Stomach (tissue), 4 donors: Measurements from ENCODE around the gene SHOC2.

Experiments used
- CTCF ChIP-seq, 7 experiments: fragments of 450-650 bp in 4 of 7; fragments of 200-600 bp in 3 of 7; sonication (generic) in 3 of 7; IDR thresholded peaks; one replicate each; pipeline ENCODE4 v1.5.1; 2016 to 2019; ENCODE audit warnings: antibody characterized with exemption in 7 of 7, control low read depth in 2 of 7, mild to moderate bottlenecking in 1 of 7
- EP300 ChIP-seq: sonication (generic); formaldehyde crosslinking; IDR thresholded peaks from one replicate; pipeline ENCODE4 v1.6.1; 2017; ENCODE audit warnings: antibody characterized with exemption

- no peak for TF ChIP-seq CTCF (IDR thresholded peaks at IDR 0.05)
- TF ChIP-seq EP300 = no peak
Observed at GRCh38 chr10:110912374-110912773, 7.0 kb upstream of the SHOC2 start.
